ENCODE results near the gene DMWD. TPM values are rescaled to one million over a fixed set of nuclear protein-coding genes. Genes with fewer than 3 reads are reported as not detected.

DMWD gene
- total RNA-seq, 1 experiment from 2014 or later: 76.9 TPM

- no TSS peak for BruUV-seq (replicated peaks)
- DNase-seq: no peak
- Mint-ChIP-seq H3K27ac (ENCODE audit: unreplicated experiment) (no peak overlapping the region), H3K36me3 (ENCODE audit: insufficient read depth, unreplicated experiment) (no peaks in the 10 kb centered on the region), H3K9me3 (ENCODE audit: low read depth, unreplicated experiment) (no peaks in the 10 kb centered on the region), H3K4me1 (ENCODE audit: low read depth, unreplicated experiment) (no peaks in the 10 kb centered on the region), H3K4me3 (ENCODE audit: low read depth, unreplicated experiment) (no peak overlapping the region), H3K27me3 (ENCODE audit: unreplicated experiment) (peaks cover 56% of the 10 kb centered on the region)
- CTCF ChIA-PET: no interaction called here
- intact Hi-C loops (cut with micrococcal nuclease; ENCODE audit: unreplicated experiment): no loop called here
- TF ChIP-seq CTCF (IDR thresholded peaks at IDR 0.05; ENCODE audit: unreplicated experiment): no peak
Measured at GRCh38 chr19:45745606-45746005, 47.0 kb downstream of the DMWD start.

- H3K27me3 Mint-ChIP-seq (ENCODE audit: unreplicated experiment): peaks cover 53% of the 10 kb centered on the region
- intact Hi-C loops (cut with micrococcal nuclease; ENCODE audit: unreplicated experiment): no loop called here
- H3K4me3 Mint-ChIP-seq (ENCODE audit: low read depth, unreplicated experiment): no peak overlapping the region
- no TSS peak for BruUV-seq (replicated peaks)
- H3K4me1 Mint-ChIP-seq (ENCODE audit: low read depth, unreplicated experiment): no peaks in the 10 kb centered on the region
- no peaks in the 10 kb centered on the region for H3K36me3 Mint-ChIP-seq (ENCODE audit: insufficient read depth, unreplicated experiment)
- no peaks in the 10 kb centered on the region for H3K9me3 Mint-ChIP-seq (ENCODE audit: low read depth, unreplicated experiment)
- no peak overlapping the region for H3K27ac Mint-ChIP-seq (ENCODE audit: unreplicated experiment)
- no peak for TF ChIP-seq CTCF (IDR thresholded peaks at IDR 0.05; ENCODE audit: unreplicated experiment)
- CTCF ChIA-PET: interaction anchor here (1.5 kb wide), 1 partner anchor 11 kb away, joined by 3 read pairs; no protein-coding TSS in a partner anchor
- no peak for DNase-seq
Measured at GRCh38 chr19:45742969-45743368, 49.7 kb downstream of the DMWD start.

GRCh38 chr19:45739498-45740439 is 52.9 kb downstream of the DMWD start:
- no peaks in the 10 kb centered on the region for H3K9me3 Mint-ChIP-seq (ENCODE audit: low read depth, unreplicated experiment)
- CTCF ChIA-PET: no interaction called here
- BruUV-seq (replicated peaks): no TSS peak
- no peak for DNase-seq
- no peak overlapping the region for H3K27ac Mint-ChIP-seq (ENCODE audit: unreplicated experiment)
- H3K4me3 Mint-ChIP-seq (ENCODE audit: low read depth, unreplicated experiment): no peak overlapping the region
- peaks cover 5% of the 10 kb centered on the region for H3K36me3 Mint-ChIP-seq (ENCODE audit: insufficient read depth, unreplicated experiment)
- H3K27me3 Mint-ChIP-seq (ENCODE audit: unreplicated experiment): peaks cover 21% of the 10 kb centered on the region
- no peaks in the 10 kb centered on the region for H3K4me1 Mint-ChIP-seq (ENCODE audit: low read depth, unreplicated experiment)
- intact Hi-C loops (cut with micrococcal nuclease; ENCODE audit: unreplicated experiment): no loop called here
- no peak for TF ChIP-seq CTCF (IDR thresholded peaks at IDR 0.05; ENCODE audit: unreplicated experiment)

GRCh38 chr19:45733160-45733810 is 59.4 kb downstream of the DMWD start, which contains the start of gene MEIOSIN:
MEIOSIN (plus strand) TSS chr19:45733439; CDS start chr19:45735377, 1,938 bp downstream.
- DNase-seq: no peak
- CTCF ChIA-PET: interaction anchor here (0.6 to 1.2 kb wide), 2 partner anchors 36 to 68 kb away, joined by 4 to 5 read pairs; partner anchors contain the start of gene SIX5
- Mint-ChIP-seq H3K36me3 (ENCODE audit: insufficient read depth, unreplicated experiment) (peaks cover 22% of the 10 kb centered on the region), H3K4me3 (ENCODE audit: low read depth, unreplicated experiment) (no peak within 1 kb of the TSS), H3K9me3 (ENCODE audit: low read depth, unreplicated experiment) (no peaks in the 10 kb centered on the region), H3K27ac (ENCODE audit: unreplicated experiment) (no peak within 1 kb of the TSS), H3K4me1 (ENCODE audit: low read depth, unreplicated experiment) (peaks cover 19% of the 10 kb centered on the region), H3K27me3 (ENCODE audit: unreplicated experiment) (no peaks in the 10 kb centered on the region)
- intact Hi-C loops (cut with micrococcal nuclease; ENCODE audit: unreplicated experiment): no loop called here
- no TSS peak for BruUV-seq (replicated peaks)
- no peak for TF ChIP-seq CTCF (IDR thresholded peaks at IDR 0.05; ENCODE audit: unreplicated experiment)

Other genes with a start within 250 kb of the DMWD start
- gene OPA3, start 208.0 kb downstream of the DMWD start, total RNA-seq (2022): 14.2 and 17.1 TPM in 2 replicates
- gene GPR4, start 190.6 kb downstream of the DMWD start, total RNA-seq (2022): not detected in 2 replicates
- gene EML2, start 153.4 kb downstream of the DMWD start, total RNA-seq (2022): 93.7 and 94.0 TPM in 2 replicates
- 6.9 TPM in 2 replicates for gene GIPR, start 124.6 kb downstream of the DMWD start, total RNA-seq (2022)
- 603 and 663 TPM in 2 replicates for gene SNRPD2, start 100.9 kb downstream of the DMWD start, total RNA-seq (2022)
- 20.4 and 20.7 TPM in 2 replicates for gene QPCTL, start 100.2 kb downstream of the DMWD start, total RNA-seq (2022)
- 43.8 and 53.6 TPM in 2 replicates for gene FBXO46, start 61.9 kb downstream of the DMWD start, total RNA-seq (2022)
- gene MEIOSIN, start 59.4 kb downstream of the DMWD start, total RNA-seq (2022): not detected in 2 replicates
- gene SIX5, start 23.6 kb downstream of the DMWD start, total RNA-seq (2022): 12.9 and 15.0 TPM in 2 replicates
- gene DMPK, start 10.4 kb downstream of the DMWD start, total RNA-seq (2022): 70.8 and 76.0 TPM in 2 replicates
- gene RSPH6A, start 22.5 kb upstream of the DMWD start, total RNA-seq (2022): 0.44 and 0.52 TPM in 2 replicates
- gene SYMPK, start 70.3 kb upstream of the DMWD start, total RNA-seq (2022): 130 and 135 TPM in 2 replicates
- gene FOXA3, start 71.5 kb upstream of the DMWD start, total RNA-seq (2022): 12.1 and 19.9 TPM in 2 replicates
- 36.9 and 37.4 TPM in 2 replicates for gene IRF2BP1, start 93.3 kb upstream of the DMWD start, total RNA-seq (2022)
- gene MYPOP, start 109.8 kb upstream of the DMWD start, total RNA-seq (2022): 11.9 and 13.1 TPM in 2 replicates
- not detected in 2 replicates for gene NANOS2, start 121.9 kb upstream of the DMWD start, total RNA-seq (2022)
- gene NOVA2, start 181.0 kb upstream of the DMWD start, total RNA-seq (2022): not detected in 2 replicates
- 31.0 and 32.7 TPM in 2 replicates for gene CCDC61, start 202.6 kb upstream of the DMWD start, total RNA-seq (2022)
- gene PGLYRP1, start 230.2 kb upstream of the DMWD start, total RNA-seq (2022): not detected in 2 replicates
- gene IGFL4, start 248.2 kb upstream of the DMWD start, total RNA-seq (2022): not detected in 2 replicates

All from Calu3 (cell line).